H1 (cell line): ENCODE data around the gene TOM1L2. TPM values are rescaled to one million over a fixed set of nuclear protein-coding genes. Genes with fewer than 3 reads are reported as not detected.
A peak's percentile ranks its signal among the peaks of the same experiment; 100 is the strongest.

Source experiments
- CTCF ChIA-PET: fragments of 300-600 bp; sonication (Branson Sonifier 250); formaldehyde crosslinking; loops from one replicate; lab custom pipeline; 2021; ENCODE audit not compliant: partially characterized antibody; lab: Charles Lee
- POLR2A ChIA-PET: fragments of 300-600 bp; sonication (Branson Sonifier 250); formaldehyde crosslinking; loops from one replicate; lab custom pipeline; 2021; ENCODE audit warnings: inconsistent platforms; ENCODE audit not compliant: partially characterized antibody; lab: Charles Lee
- DNase-seq, 2 experiments: peaks; one replicate each; pipeline versions ENCODE4 v3.0.0 to v3.0.0-alpha.2; 2010 to 2022; ENCODE audit warnings: low spot score in 2 of 2, low read depth in 1 of 2, mixed read lengths in 1 of 2
- FAIRE-seq: peaks from 2 replicates; lab custom pipeline; 2011; peaks lifted over from hg19 to GRCh38; lab: Jason Lieb, UNC
- H2AFZ ChIP-seq: 2 replicates; pipeline ENCODE4 v1.8.1; 2012; ENCODE audit warnings: low read length, inconsistent platforms
- H2AK5ac ChIP-seq: 2 replicates; pipeline ENCODE4 v1.6.1; 2013; ENCODE audit warnings: low read depth, low read length
- H2BK120ac ChIP-seq: replicated peaks from 2 replicates; pipeline ENCODE3; 2013; ENCODE audit warnings: low read depth, low read length, inconsistent platforms
- H2BK12ac ChIP-seq: 2 replicates; pipeline ENCODE4 v1.6.1; 2013; ENCODE audit warnings: low read depth, low read length
- H2BK15ac ChIP-seq: 2 replicates; pipeline ENCODE4 v1.6.1; 2013; ENCODE audit warnings: low read length
- H2BK20ac ChIP-seq: 2 replicates; pipeline ENCODE4 v1.6.1; 2013; ENCODE audit warnings: low read length
- H2BK5ac ChIP-seq: 2 replicates; pipeline ENCODE4 v1.6.1; 2013; ENCODE audit warnings: low read depth, low read length
- H3K14ac ChIP-seq: 2 replicates; pipeline ENCODE4 v1.6.1; 2013; ENCODE audit warnings: inconsistent platforms; ENCODE audit not compliant: insufficient read length
- H3K18ac ChIP-seq: 2 replicates; pipeline ENCODE4 v1.6.1; 2013; ENCODE audit warnings: low read length; ENCODE audit errors: extremely low read depth
- H3K23ac ChIP-seq: 2 replicates; pipeline ENCODE4 v1.6.1; 2013; ENCODE audit warnings: inconsistent platforms; ENCODE audit not compliant: insufficient read length
- H3K23me2 ChIP-seq: 2 replicates; pipeline ENCODE4 v1.6.1; 2013; ENCODE audit warnings: low read depth, low read length
- H3K27ac ChIP-seq: 2 replicates; pipeline ENCODE4 v1.6.1; 2011; ENCODE audit warnings: low read depth, low read length, inconsistent platforms
- H3K27me3 ChIP-seq, 4 experiments: replicated peaks in 1 of 4; 1 replicate in 1 of 4; 2 replicates in 3 of 4; pipeline versions ENCODE4 v1.6.1 to v1.8.1; 2011 to 2013; ENCODE audit warnings: low read length in 3 of 4, mild to moderate bottlenecking in 3 of 4, inconsistent platforms in 2 of 4, mixed read lengths in 2 of 4, moderate library complexity in 1 of 4; ENCODE audit not compliant: control insufficient read depth in 3 of 4, insufficient read depth in 3 of 4; ENCODE audit errors: extremely low read depth in 1 of 4
- H3K36me3 ChIP-seq, 4 experiments: 2 replicates each; pipeline versions ENCODE4 v1.6.1 to v1.8.1; 2011 to 2013; ENCODE audit warnings: mild to moderate bottlenecking in 4 of 4, low read length in 3 of 4, moderate library complexity in 2 of 4, control low read depth in 1 of 4, inconsistent platforms in 1 of 4; ENCODE audit not compliant: insufficient read depth in 4 of 4, control insufficient read depth in 2 of 4
- H3K4ac ChIP-seq: replicated peaks from 2 replicates; pipeline ENCODE3; 2013; ENCODE audit warnings: low read length, low read depth, mixed read lengths, inconsistent platforms; ENCODE audit not compliant: insufficient read length
- H3K4me1 ChIP-seq, 4 experiments: replicated peaks in 1 of 4; 1 replicate in 1 of 4; 2 replicates in 3 of 4; pipeline versions ENCODE4 v1.6.1 to v1.8.1; 2011 to 2013; ENCODE audit warnings: low read length in 3 of 4, inconsistent platforms in 2 of 4, mixed read lengths in 1 of 4; ENCODE audit not compliant: insufficient read depth in 4 of 4, control insufficient read depth in 3 of 4
- H3K4me2 ChIP-seq, 2 experiments: 2 replicates each; pipeline versions ENCODE4 v1.6.1 to v1.8.1; 2011 to 2013; ENCODE audit warnings: low read depth in 2 of 2, low read length in 2 of 2, control low read depth in 1 of 2, inconsistent platforms in 1 of 2, mild to moderate bottlenecking in 1 of 2; ENCODE audit not compliant: insufficient read depth in 1 of 2
- H3K4me3 ChIP-seq, 4 experiments: fragments of 200-600, 300-600 bp in 1 of 4; sonication (generic), shearing (Covaris generic), sonication (Bioruptor Twin) in 1 of 4; 2 replicates each; pipeline versions ENCODE4 v1.5.1 to v1.8.1; 2011 to 2016; ENCODE audit warnings: low read length in 4 of 4, low read depth in 3 of 4, control low read depth in 2 of 4, inconsistent platforms in 2 of 4, mild to moderate bottlenecking in 2 of 4, mixed read lengths in 1 of 4, moderate library complexity in 1 of 4; ENCODE audit not compliant: insufficient read depth in 2 of 4; ENCODE audit errors: extremely low read depth in 1 of 4
- H3K56ac ChIP-seq: replicated peaks from 2 replicates; pipeline ENCODE3; 2013; ENCODE audit warnings: low read depth, mild to moderate bottlenecking, mixed read lengths, low read length, inconsistent platforms; ENCODE audit not compliant: insufficient read length
- H3K79me1 ChIP-seq: 2 replicates; pipeline ENCODE4 v1.6.1; 2013; ENCODE audit warnings: low read depth, low read length, control low read depth
- H3K79me2 ChIP-seq, 2 experiments: 2 replicates each; pipeline versions ENCODE4 v1.6.1 to v1.8.1; 2012 to 2013; ENCODE audit warnings: low read length in 2 of 2, mild to moderate bottlenecking in 2 of 2, inconsistent platforms in 1 of 2; ENCODE audit not compliant: insufficient read depth in 2 of 2, control insufficient read depth in 1 of 2
- H3K9ac ChIP-seq, 4 experiments: replicated peaks in 1 of 4; 1 replicate in 1 of 4; 2 replicates in 3 of 4; pipeline versions ENCODE4 v1.6.1 to v1.8.1; 2011 to 2013; ENCODE audit warnings: low read depth in 3 of 4, low read length in 3 of 4, control low read depth in 2 of 4, mild to moderate bottlenecking in 2 of 4, moderate library complexity in 2 of 4, inconsistent platforms in 1 of 4; ENCODE audit errors: extremely low read depth in 1 of 4
- H3K9me3 ChIP-seq, 2 experiments: 2 replicates each; pipeline versions ENCODE4 v1.6.1 to v1.8.1; 2012 to 2013; ENCODE audit warnings: mild to moderate bottlenecking in 2 of 2, moderate library complexity in 2 of 2, control low read depth in 1 of 2, inconsistent platforms in 1 of 2, low read depth in 1 of 2, low read length in 1 of 2, mixed read lengths in 1 of 2; ENCODE audit not compliant: insufficient read depth in 2 of 2
- H4K20me1 ChIP-seq, 2 experiments: replicated peaks in 1 of 2; 2 replicates each; pipeline versions ENCODE3 to v1.8.1; 2011 to 2013; ENCODE audit warnings: inconsistent platforms in 2 of 2, low read length in 2 of 2, mild to moderate bottlenecking in 1 of 2; ENCODE audit not compliant: insufficient read depth in 2 of 2, control insufficient read depth in 1 of 2
- H4K5ac ChIP-seq: 2 replicates; pipeline ENCODE4 v1.6.1; 2013; ENCODE audit warnings: low read length, low read depth, mixed read lengths, inconsistent platforms; ENCODE audit not compliant: insufficient read length
- H4K8ac ChIP-seq: 2 replicates; pipeline ENCODE4 v1.8.0; 2013; ENCODE audit warnings: mild to moderate bottlenecking, moderate library complexity, low read length, inconsistent platforms; ENCODE audit not compliant: insufficient read depth; ENCODE audit errors: extremely low read depth
- H4K91ac ChIP-seq: replicated peaks from 2 replicates; pipeline ENCODE3; 2013; ENCODE audit warnings: low read length, mixed read lengths, inconsistent platforms; ENCODE audit not compliant: insufficient read length
- GABPA ChIP-seq: IDR thresholded peaks from 2 replicates; pipeline ENCODE4 v1.6.1; 2011; ENCODE audit warnings: mild to moderate bottlenecking, low read length, moderate library complexity, borderline replicate concordance; ENCODE audit not compliant: insufficient read depth
- HDAC2 ChIP-seq, 2 experiments: fragments of 300-600 bp in 1 of 2; sonication (generic) in 1 of 2; IDR thresholded peaks; 2 replicates each; pipeline ENCODE4 v1.6.1; 2011 to 2012; ENCODE audit warnings: low read depth in 2 of 2, low read length in 2 of 2, mild to moderate bottlenecking in 2 of 2, moderate library complexity in 2 of 2, borderline replicate concordance in 1 of 2, inconsistent platforms in 1 of 2
- WGBS, 2 experiments: shearing (Covaris generic) in 1 of 2; methylation state at CpG; one replicate each; pipeline versions ENCODE4 v1.1.6 to v1.1.7; 2013 to 2015; ENCODE audit warnings: low lambda C conversion rate in 2 of 2, mixed read lengths in 2 of 2, inconsistent platforms in 1 of 2, low coverage in 1 of 2, missing lambda C conversion rate in 1 of 2; ENCODE audit not compliant: insufficient replicate concordance in 2 of 2, insufficient coverage in 1 of 2, insufficient read length in 1 of 2; ENCODE audit errors: extremely low coverage in 1 of 2, missing lambda C conversion rate in 1 of 2; 5-methylcytosine and 5-hydroxymethylcytosine counted together
- polyA plus RNA-seq, 7 experiments: library from polyadenylated mRNA; depleted of rRNA in 3 of 7; stranded (reverse) in 5 of 7; unstranded in 2 of 7; fragments of >200 nt in 5 of 7; fragments of 200-250 nt in 2 of 7; gene quantifications; 1 replicate in 5 of 7; 2 replicates in 1 of 7; 4 replicates in 1 of 7; pipeline versions ENCODE4 v1.2.1 to v1.2.3, GENCODE V29; 2011 to 2013; ENCODE audit warnings: missing spikeins in 2 of 7, mixed read lengths in 2 of 7
- total RNA-seq: library from RNA; stranded (reverse); fragmentation: NEBNext Ultra II Directional; extraction: Animal tissue kit (Norgen Biotek cat#: 25700); gene quantifications from 2 replicates; pipeline ENCODE4 v1.2.1, GENCODE V29; 2021
- TF ChIP-seq, protein P1 (sequence below): IDR thresholded peaks from 2 replicates; pipeline ENCODE4 v1.6.1; 2011; ENCODE audit warnings: low read length, improper control_type of control experiment
- TF ChIP-seq, protein P2 (sequence below): IDR thresholded peaks from 2 replicates; pipeline ENCODE4 v1.6.1; 2012; ENCODE audit warnings: inconsistent platforms

The TOM1L2 gene
- total and polyA plus RNA-seq, 2 of the 8 experiments (the other 6 are each of a cell fraction or from before 2014, with no cell fraction given): 2.0 to 3.4 TPM

DNA sequence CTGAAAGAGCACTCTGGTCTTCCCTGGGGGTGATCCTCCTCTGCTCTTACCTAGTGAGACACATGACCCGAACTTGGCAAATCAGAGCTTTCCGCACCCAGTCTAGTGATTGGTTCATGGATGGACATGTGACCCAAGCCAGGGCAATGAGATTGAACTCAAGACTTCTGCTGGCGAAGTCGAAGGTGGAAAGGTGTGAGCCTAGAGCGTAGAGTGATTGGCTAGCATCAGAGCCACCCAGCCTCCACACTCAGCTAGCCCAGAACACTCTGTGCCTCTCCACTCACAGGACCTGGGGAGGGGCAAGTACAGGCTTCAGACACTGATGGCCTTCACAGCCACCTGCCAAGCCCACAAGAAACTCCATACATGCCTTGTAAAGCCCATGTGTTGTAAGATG, 49.2 kb upstream of the TOM1L2 start:
- Histone ChIP-seq H3K27ac (no peak overlapping the region), H3K4ac (no peak overlapping the region), H3K27me3 (no peaks in the 10 kb centered on the region), H2BK20ac (no peak overlapping the region), H4K91ac (no peak overlapping the region), H3K56ac (no peak overlapping the region), H4K8ac (no peak overlapping the region), H3K4me1 (no peaks in the 10 kb centered on the region), H3K79me1 (peaks cover 4% of the 10 kb centered on the region; the same call in 1 of the 2 replicates), H4K5ac (no peak overlapping the region), H3K9me3 (no peaks in the 10 kb centered on the region), H3K23me2 (no peaks in the 10 kb centered on the region), H3K79me2 (no peaks in the 10 kb centered on the region), H2BK15ac (no peak overlapping the region), H2BK5ac (no peak overlapping the region), H2BK12ac (no peak overlapping the region), H3K4me3 (no peak overlapping the region), H3K9ac (no peak overlapping the region), H3K23ac (no peak overlapping the region), H2BK120ac (no peak overlapping the region), H3K18ac (no peak overlapping the region), H2AK5ac (no peak overlapping the region), H3K4me2 (no peak overlapping the region), H2AFZ (no peak overlapping the region), H3K36me3 (no peaks in the 10 kb centered on the region), H3K14ac (no peak overlapping the region), H4K20me1 (no peaks in the 10 kb centered on the region)
- 97% methylated on average over 5 of the region's 5 CpGs; no CpG with 5 or more reads in 1 of the 2 experiments for WGBS, 2 experiments
- CTCF ChIA-PET: interaction anchor here (0.7 to 5.2 kb wide), 4 partner anchors 12 to 122 kb away, joined by 3 to 28 read pairs (median 5); no protein-coding TSS in a partner anchor
- POLR2A ChIA-PET: no interaction called here
- no peak for DNase-seq
- FAIRE-seq: no peak
- TF ChIP-seq, protein P1, sequence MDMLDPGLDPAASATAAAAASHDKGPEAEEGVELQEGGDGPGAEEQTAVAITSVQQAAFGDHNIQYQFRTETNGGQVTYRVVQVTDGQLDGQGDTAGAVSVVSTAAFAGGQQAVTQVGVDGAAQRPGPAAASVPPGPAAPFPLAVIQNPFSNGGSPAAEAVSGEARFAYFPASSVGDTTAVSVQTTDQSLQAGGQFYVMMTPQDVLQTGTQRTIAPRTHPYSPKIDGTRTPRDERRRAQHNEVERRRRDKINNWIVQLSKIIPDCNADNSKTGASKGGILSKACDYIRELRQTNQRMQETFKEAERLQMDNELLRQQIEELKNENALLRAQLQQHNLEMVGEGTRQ: peak; percentile 51
- TF ChIP-seq HDAC2 (IDR thresholded peaks at IDR 0.05; ENCODE audit: borderline replicate concordance in 1 of 2, low read depth in 2 of 2, low read length in 2 of 2): no peak
- no peak for TF ChIP-seq GABPA
- TF ChIP-seq, protein P2, sequence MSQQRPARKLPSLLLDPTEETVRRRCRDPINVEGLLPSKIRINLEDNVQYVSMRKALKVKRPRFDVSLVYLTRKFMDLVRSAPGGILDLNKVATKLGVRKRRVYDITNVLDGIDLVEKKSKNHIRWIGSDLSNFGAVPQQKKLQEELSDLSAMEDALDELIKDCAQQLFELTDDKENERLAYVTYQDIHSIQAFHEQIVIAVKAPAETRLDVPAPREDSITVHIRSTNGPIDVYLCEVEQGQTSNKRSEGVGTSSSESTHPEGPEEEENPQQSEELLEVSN: peak; percentile 50; the same call in 1 of the 2 replicates
